NCI-H345 treated with DMSO at 0.1 percent for 48 hours (cell line): ENCODE measurements around the gene PTPRN2.

ENCODE experiments used
- DNase-seq: peaks from one replicate; lab custom pipeline; 2025; ENCODE audit not compliant: unreplicated experiment; lab: John Stamatoyannopoulos, UW

Gene PTPRN2

GRCh38 chr7:158129037-158130022 lies 458.3 kb downstream of the PTPRN2 start:
- DNase-seq, result no peak

DNA sequence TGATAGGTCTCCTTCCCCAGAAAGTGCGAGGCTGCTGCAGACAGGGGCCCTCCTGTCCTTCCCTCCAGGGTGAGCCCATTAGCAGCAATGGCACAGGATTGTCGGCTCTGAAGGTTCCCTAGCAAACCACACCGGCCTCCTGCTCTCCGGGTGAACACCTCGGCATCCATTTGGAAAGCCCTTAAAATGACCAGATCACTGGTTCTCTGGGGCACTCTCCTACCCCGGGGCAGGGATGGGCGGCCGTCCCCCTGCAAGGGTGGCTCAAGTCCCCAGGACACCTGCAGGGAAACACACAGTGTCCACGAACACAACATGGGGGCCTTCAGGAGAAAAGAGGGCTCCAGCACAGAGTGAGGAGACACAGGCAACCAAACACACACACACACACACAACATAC lies 459.1 kb downstream of the PTPRN2 start:
- no peak for DNase-seq

- no peak for DNase-seq
These were observed 460.4 kb downstream of the PTPRN2 start for GRCh38 chr7:158127241-158127640.

DNA sequence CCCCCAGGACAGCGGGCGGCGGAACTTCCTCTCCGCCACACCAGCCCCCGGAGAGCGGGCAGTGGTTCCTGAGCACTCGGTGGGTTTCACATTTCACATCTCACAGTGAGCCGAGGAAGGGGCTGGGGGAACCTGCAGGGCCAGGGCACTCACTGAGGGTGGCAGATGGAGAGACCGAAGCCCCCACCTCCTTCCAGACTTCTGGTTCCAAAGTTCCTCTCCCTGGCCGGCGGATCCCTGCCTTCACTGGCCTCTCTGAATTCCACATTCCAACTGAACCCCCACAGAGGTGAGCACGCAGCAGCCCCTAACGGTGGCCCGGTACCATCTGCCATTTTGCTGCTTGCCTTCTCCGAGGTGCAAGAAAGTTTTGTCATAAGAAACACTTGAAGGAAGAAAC lies 461.0 kb downstream of the PTPRN2 start:
- no peak for DNase-seq

DNA sequence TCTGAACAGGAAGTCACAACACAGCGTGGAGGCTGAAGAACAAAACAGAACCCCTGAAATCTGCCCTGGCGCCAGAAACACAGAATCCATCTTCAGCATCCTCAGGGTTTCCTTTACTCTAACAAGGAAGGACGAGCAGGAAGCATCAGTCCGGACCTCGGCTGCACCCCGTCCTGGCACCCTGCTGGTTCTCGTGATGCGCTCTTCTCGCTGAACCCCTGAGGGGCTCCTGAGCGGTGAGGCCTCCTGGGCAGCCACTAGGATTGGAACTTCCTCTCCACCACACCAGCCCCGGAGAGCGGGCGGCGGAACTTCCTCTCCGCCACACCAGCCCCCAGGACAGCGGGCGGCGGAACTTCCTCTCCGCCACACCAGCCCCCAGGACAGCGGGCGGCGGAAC lies 461.9 kb downstream of the PTPRN2 start:
- DNase-seq, result no peak

DNA sequence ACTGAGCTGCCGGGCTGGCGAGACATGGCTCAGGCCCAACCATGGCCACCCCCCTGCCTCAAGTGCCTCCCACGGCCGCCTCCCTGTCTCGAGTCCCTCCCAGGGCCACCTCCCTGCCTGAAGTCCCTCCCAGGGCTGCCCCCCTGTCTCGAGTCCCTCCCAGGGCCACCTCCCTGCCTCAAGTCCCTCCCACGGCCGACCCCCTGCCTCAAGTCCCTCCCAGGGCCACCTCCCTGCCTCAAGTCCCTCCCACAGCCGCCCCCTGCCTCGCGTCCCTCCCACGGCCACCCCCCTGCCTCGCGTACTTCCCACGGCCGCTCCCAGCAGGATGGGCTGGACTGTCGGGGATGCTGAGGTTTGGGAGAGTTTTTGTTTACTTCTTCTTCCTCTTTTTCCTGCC lies 462.5 kb downstream of the PTPRN2 start:
- no peak for DNase-seq

- DNase-seq, result no peak
These were observed 462.9 kb downstream of the PTPRN2 start for GRCh38 chr7:158124671-158125079.

GRCh38 chr7:158123753-158124152 lies 463.9 kb downstream of the PTPRN2 start:
- no peak for DNase-seq

- DNase-seq, result no peak
These were observed 464.4 kb downstream of the PTPRN2 start for GRCh38 chr7:158123214-158123613.

DNA sequence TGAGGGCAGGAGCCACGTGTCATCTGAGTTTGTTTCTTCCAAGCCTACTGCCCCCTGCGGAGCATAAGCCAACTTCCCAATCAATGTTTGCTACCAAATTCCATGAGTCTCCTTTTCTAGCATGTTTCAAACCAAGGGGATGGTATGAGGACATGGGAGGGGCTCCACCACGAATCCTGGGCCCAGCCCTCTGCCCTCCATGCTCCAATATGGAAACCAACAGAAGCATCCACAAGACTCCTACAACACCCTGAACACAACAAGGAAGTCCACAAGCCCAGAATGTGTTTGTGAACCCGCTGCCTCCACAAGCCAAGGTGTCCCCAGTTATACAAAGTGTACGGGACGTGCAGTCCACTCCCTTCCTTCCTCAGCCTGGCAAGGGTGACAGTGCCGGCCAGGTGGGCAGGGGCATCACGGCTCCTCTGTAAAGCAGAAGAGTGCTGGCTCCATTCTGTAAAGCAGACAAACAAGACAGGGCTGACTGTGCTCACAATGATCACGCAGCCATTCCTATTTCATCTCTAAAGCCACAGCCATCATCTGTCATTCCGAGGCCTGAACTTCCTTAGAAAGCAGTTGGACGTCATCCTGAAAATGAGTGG lies 466.1 kb downstream of the PTPRN2 start:
- DNase-seq, result no peak

- DNase-seq, result no peak
These were observed 466.9 kb downstream of the PTPRN2 start for GRCh38 chr7:158120716-158121115.

DNA sequence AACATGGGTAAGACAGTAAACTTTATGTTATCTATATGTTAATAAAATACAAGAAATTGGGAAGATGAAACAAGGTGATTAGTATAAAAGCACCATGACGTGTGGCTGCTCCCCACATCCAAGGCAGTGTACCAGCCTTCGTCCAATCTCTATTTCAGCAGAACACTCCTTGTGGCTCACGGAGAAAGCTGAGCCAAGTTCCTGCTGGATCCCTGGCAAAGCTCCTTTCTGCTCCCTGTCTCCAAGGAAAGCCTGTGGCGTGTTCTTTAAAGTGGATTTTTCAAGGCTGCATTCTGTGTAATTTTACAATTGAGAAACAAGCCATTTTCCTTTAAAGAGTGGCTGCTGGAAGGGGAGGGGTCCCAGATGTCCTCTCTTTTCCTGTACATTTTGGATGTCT lies 467.3 kb downstream of the PTPRN2 start:
- DNase-seq, result no peak

- no peak for DNase-seq
These were observed 470.0 kb downstream of the PTPRN2 start for GRCh38 chr7:158117341-158118222.

DNA sequence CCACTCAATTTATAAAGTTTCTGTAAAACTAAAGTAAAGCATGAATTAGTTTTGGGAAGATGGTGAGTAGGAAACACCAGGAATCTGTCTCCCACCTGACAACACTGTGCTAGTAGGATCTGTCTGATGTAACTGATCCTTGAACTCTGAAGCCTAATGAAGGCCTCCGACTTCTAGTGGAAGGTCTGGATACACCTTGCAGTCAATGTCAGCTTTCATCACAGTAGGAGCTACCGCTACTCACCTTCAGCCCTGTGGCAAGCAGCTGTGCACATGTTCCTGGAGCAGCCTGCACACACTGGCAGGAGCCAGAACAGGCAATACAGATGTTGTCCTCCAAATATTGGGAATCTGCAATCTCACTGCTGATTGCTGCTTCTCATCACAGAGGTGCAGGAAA lies 471.4 kb downstream of the PTPRN2 start:
- no peak for DNase-seq

DNA sequence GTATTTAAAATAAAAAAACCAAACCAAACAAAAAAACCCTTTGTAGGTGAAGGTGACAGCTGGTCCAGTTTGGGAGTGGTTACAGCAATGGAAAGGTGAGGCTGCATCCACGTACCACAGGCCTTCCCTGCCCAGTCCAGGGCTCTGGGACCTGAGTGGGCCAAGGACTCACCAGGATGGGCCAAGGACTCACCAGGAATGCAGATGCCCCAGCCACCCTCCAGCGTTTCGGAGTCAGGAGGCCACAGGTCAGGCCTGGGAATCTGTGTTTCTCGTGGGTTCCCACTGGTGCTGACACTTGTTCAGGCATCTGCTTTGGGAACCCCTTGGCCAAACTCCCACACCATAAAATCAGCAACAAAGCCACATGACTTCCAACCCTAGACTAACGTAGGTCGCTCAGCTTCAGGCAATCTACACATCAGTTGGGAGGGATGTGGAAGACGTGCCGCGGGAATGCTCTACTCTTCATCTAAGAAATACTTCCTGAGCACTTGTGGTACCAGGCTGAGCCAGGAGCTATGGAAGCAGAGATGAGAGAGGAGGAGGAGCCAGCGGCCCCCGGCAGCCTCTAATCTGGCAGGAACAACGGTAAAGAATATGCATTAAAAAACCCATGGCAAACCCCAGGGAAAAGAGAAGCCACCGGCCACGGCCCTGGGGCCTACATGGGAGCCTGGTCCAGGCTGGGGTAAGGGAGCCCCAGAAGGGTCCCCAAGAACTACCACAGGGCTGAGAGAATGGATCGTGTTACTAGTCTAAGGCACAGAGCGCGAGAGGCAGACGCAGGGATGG lies 473.4 kb downstream of the PTPRN2 start:
- DNase-seq, result no peak

DNA sequence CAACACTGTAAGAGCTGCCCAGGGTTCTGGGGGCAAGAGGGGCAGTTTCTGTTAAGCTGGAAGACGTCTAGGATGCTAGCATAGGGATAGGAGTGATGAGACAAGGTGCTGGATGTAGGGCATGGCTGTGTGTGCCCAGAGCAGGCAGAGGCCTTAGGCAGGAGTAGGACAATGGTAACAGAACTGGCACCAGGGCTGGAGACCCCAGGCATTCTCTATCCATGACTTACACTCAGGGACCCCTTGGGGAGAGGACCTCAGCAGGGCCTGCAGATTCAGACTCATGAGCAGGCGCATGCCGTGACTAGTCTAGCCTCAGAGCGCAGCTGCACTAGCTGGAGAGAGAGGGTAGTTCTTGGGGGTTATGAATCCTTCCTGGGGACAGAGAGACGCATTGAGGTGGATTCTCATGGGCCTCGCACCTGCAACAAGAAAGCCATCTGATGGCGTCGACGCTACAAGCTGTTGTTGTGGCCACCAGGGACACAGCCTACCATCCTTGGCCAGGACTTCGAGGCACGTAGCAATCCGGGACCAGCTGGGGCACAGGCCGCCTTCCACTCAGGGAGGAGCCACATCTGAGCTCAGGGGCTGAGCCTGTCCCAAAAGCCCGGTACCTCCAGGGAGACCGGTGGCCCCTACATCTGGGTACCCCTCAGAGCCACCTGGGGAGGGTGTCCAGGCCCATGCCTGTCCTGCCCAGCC lies 474.1 kb downstream of the PTPRN2 start:
- DNase-seq, result no peak

- no peak for DNase-seq
These were observed 474.9 kb downstream of the PTPRN2 start for GRCh38 chr7:158112571-158113320.

GRCh38 chr7:158111906-158112570 lies 475.6 kb downstream of the PTPRN2 start:
- DNase-seq, result no peak
